NCI-H1417 (cell line): ENCODE measurements around the gene MSANTD3.
A peak's percentile ranks its signal among the peaks of the same experiment; 100 is the strongest.
"Not testable (repeated sequence)": the region's sequence is repeated elsewhere in the genome, so short reads cannot be mapped to it uniquely, and the experiment has no call there.

Experiments
- DNase-seq, 3 experiments: peaks; one replicate each; lab custom pipeline; 2025; lab: John Stamatoyannopoulos, UW

Gene MSANTD3

GRCh38 chr9:100428871-100429654 is 2.1 kb downstream of the MSANTD3 start:
- peak in 1 of 3 experiments; percentile 13 for DNase-seq

DNA sequence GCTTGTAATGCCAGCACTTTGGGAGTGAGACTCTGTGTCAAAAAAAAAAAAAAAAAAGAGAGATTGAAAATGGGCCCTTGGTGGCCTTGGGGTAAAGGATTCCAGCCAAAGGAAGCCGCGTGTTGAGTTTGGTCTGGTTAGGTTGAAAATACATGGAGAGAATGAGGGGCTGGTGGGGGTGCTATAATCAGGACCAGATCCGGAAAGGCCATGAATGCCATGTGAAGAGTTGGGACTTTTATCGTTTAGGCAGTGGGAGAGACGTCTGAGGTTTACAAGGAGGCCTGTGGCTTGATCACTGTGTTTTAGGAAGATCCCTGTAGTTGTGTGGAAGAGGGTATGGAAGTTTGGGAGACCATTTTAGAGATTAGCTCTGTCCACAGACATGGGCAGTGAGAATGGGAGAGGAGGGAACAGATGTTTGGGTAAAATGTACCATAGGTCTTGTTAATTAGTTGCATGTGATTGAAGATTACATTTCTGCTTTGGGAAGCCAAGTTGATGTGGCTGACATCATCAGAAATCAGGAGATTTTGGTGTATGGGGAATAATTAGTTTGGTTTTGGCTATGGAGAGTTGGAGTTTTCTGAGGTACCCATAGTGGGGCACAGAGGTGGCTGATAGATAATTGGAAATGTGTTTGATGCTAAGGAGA is 3.5 kb downstream of the MSANTD3 start:
- DNase-seq = no peak

DNA sequence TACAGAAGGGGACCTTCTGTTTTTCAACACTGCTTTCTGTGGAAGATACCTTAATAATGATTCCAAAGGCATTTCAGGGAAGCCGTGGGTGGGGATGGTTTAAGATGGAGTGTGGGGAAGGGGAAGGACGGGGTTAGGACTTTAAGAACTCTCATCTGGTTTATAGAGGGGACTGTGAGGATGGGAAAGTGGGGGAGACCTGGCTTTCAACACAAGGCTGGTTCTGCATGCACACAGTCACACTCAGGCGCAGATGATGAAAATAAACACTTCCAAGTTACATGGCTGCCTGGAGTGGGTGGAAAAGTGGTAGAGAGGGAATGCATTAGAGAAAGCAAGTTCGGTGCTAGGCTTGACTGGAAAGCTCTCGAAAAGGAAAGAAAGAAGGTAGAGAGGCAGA is 4.9 kb downstream of the MSANTD3 start:
- DNase-seq = peak in 1 of 3 experiments; percentile 4

DNA sequence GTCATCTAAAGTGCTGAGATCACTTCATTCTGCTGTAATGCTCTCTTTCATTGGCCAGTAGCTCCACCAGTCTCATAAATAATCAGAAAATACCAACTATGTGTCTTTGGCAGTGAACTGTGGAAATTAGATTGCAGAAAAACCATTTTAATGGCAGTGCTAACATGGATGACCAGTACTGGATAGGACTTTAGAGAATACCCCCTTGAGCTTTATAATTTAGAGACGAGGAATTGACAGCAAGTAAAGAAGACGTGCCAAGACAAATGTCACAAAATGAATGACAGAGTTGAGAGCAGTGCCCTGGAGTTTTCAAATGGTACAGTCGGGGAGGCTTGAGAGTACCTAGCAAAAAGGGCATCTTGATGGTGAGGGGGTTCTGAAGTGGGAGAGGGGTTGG is 5.8 kb downstream of the MSANTD3 start:
- DNase-seq = no peak

DNA sequence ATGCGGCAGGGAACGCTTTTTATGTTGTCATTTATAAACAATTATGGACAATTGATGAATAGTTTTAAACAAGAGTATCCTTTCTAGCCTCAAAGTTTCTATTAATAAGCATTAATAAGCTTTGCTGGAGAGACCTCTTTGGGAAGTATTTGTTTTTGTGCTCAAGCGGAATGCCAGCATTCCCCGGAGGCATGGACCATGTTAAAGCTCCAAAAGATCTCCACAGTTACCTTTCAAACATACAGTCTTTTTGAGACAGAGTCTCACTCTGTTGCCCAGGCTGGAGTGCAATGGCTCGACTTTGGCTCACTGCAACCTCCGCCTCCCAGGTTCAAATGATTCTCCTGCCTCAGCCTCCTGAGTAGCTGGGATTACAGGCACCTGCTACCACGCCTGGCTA is 9.6 kb downstream of the MSANTD3 start:
- no peak for DNase-seq

- DNase-seq = peak; percentile 57 to 85 (median 65)
These were observed 11.2 kb downstream of the MSANTD3 start for GRCh38 chr9:100437860-100438805.

DNA sequence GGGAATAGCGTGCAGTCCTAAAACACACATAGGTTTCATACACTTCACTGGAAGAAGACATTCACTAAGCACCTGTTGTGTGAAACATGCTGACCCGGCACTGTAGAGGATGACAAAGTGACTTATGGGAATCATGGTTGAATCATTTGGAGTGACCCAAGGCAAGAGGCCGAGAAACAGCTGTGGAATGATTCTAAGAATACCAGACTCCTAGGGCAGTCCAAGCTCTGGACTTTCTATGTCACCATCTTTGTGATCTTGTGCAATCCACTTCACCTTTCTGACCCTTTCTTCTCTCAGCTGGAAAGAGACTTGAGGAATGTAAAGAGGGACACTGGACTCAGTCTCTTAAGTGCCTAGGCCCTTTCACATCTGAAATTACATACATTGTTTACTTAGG is 13.1 kb downstream of the MSANTD3 start:
- DNase-seq = no peak

GRCh38 chr9:100440487-100440886 is 13.5 kb downstream of the MSANTD3 start:
- not testable (repeated sequence) for DNase-seq

DNA sequence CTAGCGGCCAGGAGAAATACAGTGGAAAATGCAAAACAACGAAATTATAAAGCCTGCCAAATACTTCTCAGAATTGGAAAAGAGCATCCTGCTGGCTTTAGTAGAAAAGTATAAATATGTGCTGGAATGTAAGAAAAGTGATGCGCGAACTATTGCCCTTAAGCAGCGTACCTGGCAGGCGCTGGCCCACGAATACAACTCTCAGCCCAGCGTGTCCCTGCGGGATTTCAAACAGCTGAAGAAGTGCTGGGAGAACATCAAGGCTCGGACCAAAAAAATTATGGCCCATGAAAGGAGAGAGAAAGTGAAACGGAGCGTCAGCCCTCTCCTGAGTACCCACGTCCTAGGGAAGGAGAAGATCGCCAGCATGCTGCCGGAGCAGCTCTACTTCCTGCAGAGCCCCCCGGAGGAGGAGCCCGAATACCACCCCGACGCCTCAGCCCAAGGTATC is 15.0 kb downstream of the MSANTD3 start:
- DNase-seq = no peak

- DNase-seq = no peak
These were observed 17.1 kb downstream of the MSANTD3 start for GRCh38 chr9:100443781-100444768.

DNA sequence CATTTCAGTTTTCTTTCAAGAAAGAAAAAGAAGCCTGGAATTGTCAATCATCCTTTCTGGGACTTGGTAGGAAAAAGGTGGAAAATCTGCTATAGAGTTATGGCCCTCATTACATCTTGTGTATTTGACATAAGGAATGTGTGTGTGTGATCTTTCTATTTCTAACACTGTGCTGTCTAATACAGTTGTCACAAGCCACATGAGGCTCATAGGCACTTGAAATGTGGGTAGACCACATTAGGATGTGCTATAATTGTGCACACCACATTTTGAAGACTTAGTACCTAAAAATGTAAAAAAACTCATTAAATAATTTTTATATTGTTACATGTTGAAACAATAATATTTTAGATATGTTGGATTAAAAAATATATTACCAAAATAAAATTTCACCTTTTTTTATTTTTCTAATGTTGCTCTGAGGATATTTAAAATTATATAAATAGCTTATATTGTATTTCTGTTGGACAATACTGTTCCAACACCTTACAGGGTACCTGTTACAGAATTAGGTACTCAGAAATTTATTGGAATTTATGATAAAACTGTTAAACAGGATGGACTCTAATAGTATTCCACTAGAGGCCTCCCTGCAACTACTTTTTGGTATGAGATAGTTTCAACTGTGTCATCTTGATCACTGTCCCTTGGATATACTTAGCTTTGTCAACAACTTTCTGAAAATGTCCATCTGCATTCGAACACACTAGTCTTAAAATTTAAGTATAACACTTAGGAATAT is 18.4 kb downstream of the MSANTD3 start:
- DNase-seq = no peak

GRCh38 chr9:100445903-100446549 is 19.1 kb downstream of the MSANTD3 start:
- no peak for DNase-seq

GRCh38 chr9:100447041-100447440 is 20.1 kb downstream of the MSANTD3 start:
- DNase-seq = no peak

DNA sequence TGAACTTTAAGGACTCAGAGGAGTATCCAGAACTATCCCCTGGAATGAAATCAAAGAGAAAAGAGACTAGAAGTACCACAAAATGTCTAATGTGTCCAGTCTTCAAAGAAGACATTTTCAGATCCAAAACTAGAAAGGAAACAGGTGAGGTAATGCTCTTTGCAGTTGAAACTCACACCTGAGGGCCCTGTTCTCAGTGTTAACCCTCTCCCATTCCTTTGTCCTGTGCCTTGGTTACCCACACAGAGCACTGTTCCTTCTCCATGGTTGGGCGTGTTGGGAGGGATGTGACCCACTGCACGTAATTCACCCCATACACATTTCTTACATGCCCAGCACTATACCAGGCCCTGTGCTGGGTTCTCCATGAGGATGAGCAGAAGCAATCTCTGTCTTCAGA is 21.3 kb downstream of the MSANTD3 start:
- DNase-seq = no peak

- no peak for DNase-seq
These were observed 22.5 kb downstream of the MSANTD3 start for GRCh38 chr9:100449420-100449819.

- no peak for DNase-seq
These were observed 26.0 kb downstream of the MSANTD3 start for GRCh38 chr9:100452894-100453293.

DNA sequence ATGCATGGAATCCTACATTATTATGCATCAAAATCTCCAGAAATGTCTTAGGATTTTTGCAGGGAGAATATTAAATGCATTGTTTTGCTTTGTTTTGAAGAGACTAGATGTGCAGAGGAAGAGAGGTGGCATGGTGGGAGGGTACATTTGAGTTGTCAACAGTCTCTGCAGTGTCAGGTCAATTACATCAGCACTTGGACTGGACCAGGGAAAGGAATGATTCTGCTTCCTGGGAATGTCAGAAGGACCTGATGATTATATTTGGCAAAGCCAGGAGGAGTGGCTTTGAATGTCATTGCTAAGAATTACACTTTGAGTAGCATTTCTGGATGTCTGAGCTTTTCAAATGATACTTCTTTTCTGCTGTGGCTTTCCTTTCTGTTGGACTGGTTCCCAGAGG is 28.5 kb downstream of the MSANTD3 start:
- no peak for DNase-seq

- no peak for DNase-seq
These were observed 30.6 kb downstream of the MSANTD3 start for GRCh38 chr9:100457517-100457916.

- no peak for DNase-seq
These were observed 33.0 kb downstream of the MSANTD3 start for GRCh38 chr9:100459963-100460362.

- DNase-seq = peak in 1 of 3 experiments; percentile 25
These were observed 38.3 kb downstream of the MSANTD3 start for GRCh38 chr9:100465274-100465673.
